Endodermal cell (in vitro differentiated cells): Measurements from ENCODE around the gene MARCHF3. TPM values are rescaled to one million over a fixed set of nuclear protein-coding genes. Genes with fewer than 3 reads are reported as not detected.
"Not testable (repeated sequence)": the region's sequence is repeated elsewhere in the genome, so short reads cannot be mapped to it uniquely, and the experiment has no call there.

Source experiments
- DNase-seq: peaks from one replicate; pipeline ENCODE4 v3.0.0-alpha.2; 2017
- H3K27ac ChIP-seq: 2 replicates; pipeline ENCODE4 v1.5.1; 2013; ENCODE audit warnings: mild to moderate bottlenecking, low read depth, low read length, moderate library complexity
- H3K27me3 ChIP-seq: 2 replicates; pipeline ENCODE4 v1.6.1; 2013; ENCODE audit warnings: mild to moderate bottlenecking, low read length, moderate library complexity; ENCODE audit not compliant: insufficient read depth, control insufficient read depth, poor library complexity, severe bottlenecking
- H3K36me3 ChIP-seq: 2 replicates; pipeline ENCODE4 v1.7.0; 2013; ENCODE audit warnings: mild to moderate bottlenecking, low read length, moderate library complexity; ENCODE audit not compliant: control insufficient read depth, insufficient read depth
- H3K4me1 ChIP-seq: one replicate; pipeline ENCODE4 v1.7.0; 2013; ENCODE audit warnings: low read length; ENCODE audit not compliant: control insufficient read depth, insufficient read depth
- H3K4me3 ChIP-seq: 2 replicates; pipeline ENCODE4 v1.5.1; 2013; ENCODE audit warnings: mild to moderate bottlenecking, low read length, moderate library complexity
- H3K9ac ChIP-seq: 2 replicates; pipeline ENCODE4 v1.6.1; 2013; ENCODE audit warnings: mild to moderate bottlenecking, low read length, moderate library complexity; ENCODE audit not compliant: poor library complexity, severe bottlenecking; ENCODE audit errors: extremely low read depth
- H3K9me3 ChIP-seq: 2 replicates; pipeline ENCODE4 v1.6.1; 2013; ENCODE audit warnings: mild to moderate bottlenecking, low read length, moderate library complexity; ENCODE audit not compliant: control insufficient read depth
- H3K27ac Mint-ChIP-seq: 2 replicates; pipeline ENCODE4 v1.8.0; 2020; ENCODE audit warnings: mixed read lengths
- H3K27me3 Mint-ChIP-seq: 2 replicates; pipeline ENCODE4 v1.8.0; 2021; ENCODE audit warnings: mild to moderate bottlenecking, mixed read lengths; ENCODE audit not compliant: insufficient read depth
- H3K36me3 Mint-ChIP-seq: 2 replicates; pipeline ENCODE4 v1.8.0; 2020; ENCODE audit warnings: low read depth, mixed read lengths
- H3K4me1 Mint-ChIP-seq: 2 replicates; pipeline ENCODE4 v1.8.0; 2020; ENCODE audit warnings: mixed read lengths
- H3K4me3 Mint-ChIP-seq: 2 replicates; pipeline ENCODE4 v1.8.0; 2020; ENCODE audit warnings: mild to moderate bottlenecking, moderate library complexity, mixed read lengths
- H3K9me3 Mint-ChIP-seq: 2 replicates; pipeline ENCODE4 v1.8.0; 2020; ENCODE audit warnings: mild to moderate bottlenecking, mixed read lengths
- CTCF ChIP-seq: fragments of 200-600 bp; sonication (generic); conservative IDR thresholded peaks from 2 replicates; pipeline ENCODE4 v1.5.0; 2021; ENCODE audit warnings: antibody characterized with exemption, mild to moderate bottlenecking
- WGBS, 2 experiments: methylation state at CpG; one replicate each; pipeline versions ENCODE4 v1.1.5 to v1.1.7; 2013; ENCODE audit warnings: missing lambda C conversion rate in 2 of 2, mixed read lengths in 1 of 2; ENCODE audit not compliant: insufficient coverage in 1 of 2, insufficient read length in 1 of 2; 5-methylcytosine and 5-hydroxymethylcytosine counted together
- total RNA-seq, 2 donors: library from RNA; stranded (reverse); fragmentation: NEBNext Ultra II Directional in 1 of 2; extraction: Animal tissue kit (Norgen Biotek cat#: 25700) in 1 of 2; gene quantifications; 2 replicates in 1 of 2; 3 replicates in 1 of 2; pipeline ENCODE4 v1.2.1, GENCODE V29; 2021

The MARCHF3 gene
- total RNA-seq, 2 donors from 2014 or later: 4.4 to 11.3 TPM

GRCh38 chr5:127025467-127025866, 4.9 kb downstream of the MARCHF3 start:
- no peak overlapping the region for H3K4me3 Mint-ChIP-seq
- H3K27me3 Mint-ChIP-seq: peaks cover 14% of the 10 kb centered on the region
- Histone ChIP-seq H3K36me3 (no peaks in the 10 kb centered on the region), H3K9ac (no peak overlapping the region), H3K9me3 (no peaks in the 10 kb centered on the region), H3K27ac (no peak overlapping the region), H3K4me3 (no peak overlapping the region), H3K4me1 (peaks cover 13% of the 10 kb centered on the region), H3K27me3 (no peaks in the 10 kb centered on the region)
- 85 to 86% methylated on average over 1 of the region's 1 CpG for WGBS, 2 experiments
- peaks cover 19% of the 10 kb centered on the region for H3K4me1 Mint-ChIP-seq
- no peaks in the 10 kb centered on the region for H3K9me3 Mint-ChIP-seq
- no peak for TF ChIP-seq CTCF
- DNase-seq: no peak
- H3K27ac Mint-ChIP-seq: no peak overlapping the region
- H3K36me3 Mint-ChIP-seq: no peaks in the 10 kb centered on the region

- Mint-ChIP-seq H3K27ac (no peak overlapping the region), H3K4me3 (no peak overlapping the region), H3K36me3 (no peaks in the 10 kb centered on the region), H3K9me3 (no peaks in the 10 kb centered on the region), H3K4me1 (peaks cover 19% of the 10 kb centered on the region), H3K27me3 (peaks cover 14% of the 10 kb centered on the region)
- Histone ChIP-seq H3K27me3 (no peaks in the 10 kb centered on the region), H3K27ac (no peak overlapping the region), H3K4me3 (no peak overlapping the region), H3K9ac (no peak overlapping the region), H3K9me3 (no peaks in the 10 kb centered on the region), H3K4me1 (peaks cover 13% of the 10 kb centered on the region), H3K36me3 (no peaks in the 10 kb centered on the region)
- no peak for TF ChIP-seq CTCF
- WGBS, 2 experiments: 50 to 72% methylated on average over 2 to 4 of the region's 4 CpGs
- DNase-seq: no peak
These were observed 5.5 kb downstream of the MARCHF3 start for GRCh38 chr5:127024821-127025220.

GRCh38 chr5:127023552-127024191, 6.7 kb downstream of the MARCHF3 start:
- not testable (repeated sequence) for H3K36me3 Mint-ChIP-seq, H3K27me3 Mint-ChIP-seq, DNase-seq, H3K27ac ChIP-seq, H3K36me3 ChIP-seq, H3K27ac Mint-ChIP-seq, H3K9ac ChIP-seq, H3K4me3 Mint-ChIP-seq, H3K4me3 ChIP-seq, H3K9me3 Mint-ChIP-seq, H3K27me3 ChIP-seq, H3K9me3 ChIP-seq
- 91 to 94% methylated on average over 4 of the region's 7 CpGs for WGBS, 2 experiments
- peaks cover 13% of the 10 kb centered on the region for H3K4me1 Mint-ChIP-seq
- H3K4me1 ChIP-seq: peaks cover 13% of the 10 kb centered on the region

- H3K9ac ChIP-seq: no peak overlapping the region
- Mint-ChIP-seq H3K27me3 (peaks cover 4% of the 10 kb centered on the region), H3K4me3 (no peak overlapping the region), H3K36me3 (no peaks in the 10 kb centered on the region), H3K27ac (no peak overlapping the region), H3K9me3 (no peaks in the 10 kb centered on the region), H3K4me1 (peaks cover 11% of the 10 kb centered on the region)
- H3K4me3 ChIP-seq: no peak overlapping the region
- no peaks in the 10 kb centered on the region for H3K36me3 ChIP-seq
- H3K27me3 ChIP-seq: no peaks in the 10 kb centered on the region
- TF ChIP-seq CTCF: no peak
- no peak for DNase-seq
- WGBS, 2 experiments: 94 to 100% methylated on average over 1 to 3 of the region's 3 CpGs
- H3K27ac ChIP-seq: no peak overlapping the region
- H3K9me3 ChIP-seq: no peaks in the 10 kb centered on the region
- H3K4me1 ChIP-seq: peaks cover 10% of the 10 kb centered on the region
These were observed 7.5 kb downstream of the MARCHF3 start for GRCh38 chr5:127022846-127023245.
